ENCODE data around the gene HEPHL1. TPM values are rescaled to one million over a fixed set of nuclear protein-coding genes. Genes with fewer than 3 reads are reported as not detected.
"Not testable (repeated sequence)": the region's sequence is repeated elsewhere in the genome, so short reads cannot be mapped to it uniquely, and the experiment has no call there.

Gene HEPHL1
- total RNA-seq, 1 donor from 2014 or later: not detected

DNA sequence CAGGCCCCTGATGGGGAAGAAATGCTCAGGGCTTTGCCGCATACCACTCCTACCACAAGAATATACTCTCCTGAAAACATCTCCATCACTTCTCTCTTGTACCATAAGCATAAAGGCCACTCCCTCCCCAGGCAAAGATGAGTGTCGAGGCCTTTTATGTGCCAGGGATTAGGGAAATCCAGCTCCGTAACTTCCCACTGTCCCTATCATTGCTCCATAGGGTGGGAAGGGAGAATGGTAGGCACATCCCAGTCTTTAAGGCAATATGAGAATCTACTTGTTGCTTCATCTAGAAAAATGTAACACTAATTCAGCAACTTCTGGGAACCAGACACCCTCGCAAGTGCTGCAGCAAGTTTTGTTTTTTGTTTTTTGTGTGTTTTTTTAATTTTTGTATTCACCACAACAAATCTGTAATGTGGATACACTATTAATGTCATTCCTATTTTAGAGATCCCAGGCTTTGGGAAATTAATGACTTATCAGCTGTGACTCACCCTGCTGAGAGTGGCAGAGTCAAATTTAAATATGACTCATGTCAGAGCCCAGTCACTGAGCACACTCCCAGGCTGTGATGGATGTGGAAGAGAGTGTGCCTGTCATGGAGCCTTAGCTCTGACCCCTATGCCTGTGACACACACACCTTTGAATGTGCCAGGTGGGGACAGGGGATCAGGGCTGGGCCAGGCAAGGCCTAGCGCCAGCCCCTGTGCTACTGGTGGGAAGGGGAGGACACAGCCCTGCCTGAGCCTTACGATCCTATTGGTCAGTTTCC is 130.9 kb downstream of the HEPHL1 start:
- peaks cover 9% of the 10 kb centered on the region for H3K36me3 Mint-ChIP-seq (ENCODE audit: insufficient read depth)

DNA sequence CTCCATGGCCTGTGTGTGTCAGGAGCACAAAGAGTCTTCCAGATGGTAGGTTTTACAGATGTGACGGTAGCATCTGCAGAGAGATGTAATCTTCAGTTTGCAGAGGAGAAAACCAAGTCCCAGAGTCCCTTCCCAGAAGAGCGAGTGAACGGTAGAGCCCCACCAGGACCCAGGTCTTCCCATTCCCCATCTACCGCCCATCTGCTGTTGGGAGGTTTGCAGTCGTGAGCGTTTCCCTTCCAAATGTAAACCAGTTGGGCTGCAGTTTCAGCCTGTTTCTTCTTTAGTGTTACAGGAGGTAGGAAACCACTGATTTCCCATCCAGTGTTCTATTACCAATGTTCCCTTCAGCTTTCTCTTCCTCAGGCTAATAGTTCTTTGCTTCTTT is 131.5 kb downstream of the HEPHL1 start:
- Mint-ChIP-seq H3K27me3 (no peaks in the 10 kb centered on the region), H3K9me3 (ENCODE audit: low read depth) (no peaks in the 10 kb centered on the region), H3K36me3 (ENCODE audit: insufficient read depth) (peaks cover 13% of the 10 kb centered on the region), H3K4me3 (ENCODE audit: low read depth) (no peak overlapping the region), H3K27ac (peak overlapping the region; percentile 90), H3K4me1 (ENCODE audit: low read depth) (peaks cover 28% of the 10 kb centered on the region)
- TF ChIP-seq, protein P1, sequence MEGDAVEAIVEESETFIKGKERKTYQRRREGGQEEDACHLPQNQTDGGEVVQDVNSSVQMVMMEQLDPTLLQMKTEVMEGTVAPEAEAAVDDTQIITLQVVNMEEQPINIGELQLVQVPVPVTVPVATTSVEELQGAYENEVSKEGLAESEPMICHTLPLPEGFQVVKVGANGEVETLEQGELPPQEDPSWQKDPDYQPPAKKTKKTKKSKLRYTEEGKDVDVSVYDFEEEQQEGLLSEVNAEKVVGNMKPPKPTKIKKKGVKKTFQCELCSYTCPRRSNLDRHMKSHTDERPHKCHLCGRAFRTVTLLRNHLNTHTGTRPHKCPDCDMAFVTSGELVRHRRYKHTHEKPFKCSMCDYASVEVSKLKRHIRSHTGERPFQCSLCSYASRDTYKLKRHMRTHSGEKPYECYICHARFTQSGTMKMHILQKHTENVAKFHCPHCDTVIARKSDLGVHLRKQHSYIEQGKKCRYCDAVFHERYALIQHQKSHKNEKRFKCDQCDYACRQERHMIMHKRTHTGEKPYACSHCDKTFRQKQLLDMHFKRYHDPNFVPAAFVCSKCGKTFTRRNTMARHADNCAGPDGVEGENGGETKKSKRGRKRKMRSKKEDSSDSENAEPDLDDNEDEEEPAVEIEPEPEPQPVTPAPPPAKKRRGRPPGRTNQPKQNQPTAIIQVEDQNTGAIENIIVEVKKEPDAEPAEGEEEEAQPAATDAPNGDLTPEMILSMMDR (IDR thresholded peaks at IDR 0.05; ENCODE audit: unreplicated experiment): no peak
- no peak for DNase-seq (ENCODE audit: low spot score, unreplicated experiment)

More for the DNA sequence above, 130.9 kb downstream of the HEPHL1 start:
- no peaks in the 10 kb centered on the region for H3K27me3 Mint-ChIP-seq
- peaks cover 28% of the 10 kb centered on the region for H3K4me1 Mint-ChIP-seq (ENCODE audit: low read depth)
- no peaks in the 10 kb centered on the region for H3K9me3 Mint-ChIP-seq (ENCODE audit: low read depth)
- H3K27ac Mint-ChIP-seq: peak overlapping the region; percentile 90
- TF ChIP-seq, protein P1 (IDR thresholded peaks at IDR 0.05; ENCODE audit: unreplicated experiment): no peak
- H3K4me3 Mint-ChIP-seq (ENCODE audit: low read depth): no peak overlapping the region
- DNase-seq (ENCODE audit: low spot score, unreplicated experiment): no peak

DNA sequence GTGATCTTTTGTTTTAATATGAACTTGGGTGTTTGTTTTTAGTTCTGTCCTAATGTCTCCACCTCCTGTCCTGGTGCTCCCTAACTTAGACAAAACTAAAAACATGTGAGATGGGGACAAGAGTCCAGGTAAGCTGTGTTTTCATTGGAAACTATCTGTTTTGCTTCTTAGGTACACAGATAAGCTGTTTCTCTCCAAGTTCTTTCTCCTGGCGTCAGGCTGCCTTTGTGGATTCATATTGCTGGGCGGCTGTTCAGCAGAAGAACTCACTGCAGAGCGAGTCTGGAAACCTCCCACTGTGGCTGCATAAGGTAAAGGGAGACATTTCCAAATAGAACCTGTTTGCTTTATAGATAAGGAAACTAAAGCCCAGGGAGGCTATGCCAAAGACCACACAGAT is 132.2 kb downstream of the HEPHL1 start:
- Mint-ChIP-seq H3K4me3 (ENCODE audit: low read depth) (no peak overlapping the region), H3K27ac (peak overlapping the region; percentile 80), H3K27me3 (no peaks in the 10 kb centered on the region), H3K4me1 (ENCODE audit: low read depth) (peaks cover 28% of the 10 kb centered on the region), H3K9me3 (ENCODE audit: low read depth) (no peaks in the 10 kb centered on the region), H3K36me3 (ENCODE audit: insufficient read depth) (peaks cover 17% of the 10 kb centered on the region)
- no peak for DNase-seq (ENCODE audit: low spot score, unreplicated experiment)
- TF ChIP-seq, protein P1 (IDR thresholded peaks at IDR 0.05; ENCODE audit: unreplicated experiment): no peak

DNA sequence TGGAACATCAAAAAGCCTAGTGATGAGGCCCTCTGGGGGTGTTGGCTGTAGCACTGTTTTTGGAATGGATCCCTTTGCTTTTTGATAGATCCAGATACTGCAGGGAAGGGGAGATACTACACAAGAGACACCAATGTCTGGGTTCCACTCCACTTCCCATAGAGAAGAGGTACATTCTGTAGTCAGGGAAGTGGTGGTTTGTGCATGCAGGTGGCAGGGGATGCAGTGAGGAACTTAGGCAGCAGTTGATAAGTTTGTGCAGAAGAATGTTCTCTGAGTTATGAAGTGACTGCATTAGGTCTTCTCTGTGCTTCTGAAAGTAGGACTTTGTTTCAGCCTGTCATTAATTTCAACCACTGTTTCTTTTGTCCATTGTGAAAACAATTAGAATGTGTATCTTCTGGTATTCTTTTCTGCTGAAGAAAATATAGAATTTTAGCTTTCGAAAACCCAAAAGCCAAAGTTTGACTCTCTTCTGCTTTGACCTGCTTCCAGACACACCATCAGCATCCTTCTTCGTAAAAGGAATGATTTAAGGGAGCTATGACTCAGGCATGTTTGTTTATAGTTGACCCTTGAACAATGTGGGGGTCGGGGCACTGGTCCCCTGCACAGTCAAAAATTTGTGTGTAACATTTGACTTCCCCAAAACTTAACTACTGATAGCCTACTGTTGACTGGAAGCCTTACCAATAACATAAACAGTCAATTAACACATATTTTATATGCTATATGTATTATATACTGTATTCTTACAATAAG is 133.1 kb downstream of the HEPHL1 start:
- Mint-ChIP-seq H3K36me3 (ENCODE audit: insufficient read depth) (peaks cover 24% of the 10 kb centered on the region), H3K9me3 (ENCODE audit: low read depth) (peaks cover 1% of the 10 kb centered on the region), H3K27ac (no peak overlapping the region), H3K4me3 (ENCODE audit: low read depth) (no peak overlapping the region), H3K27me3 (no peaks in the 10 kb centered on the region), H3K4me1 (ENCODE audit: low read depth) (peaks cover 28% of the 10 kb centered on the region)
- TF ChIP-seq, protein P1 (IDR thresholded peaks at IDR 0.05; ENCODE audit: unreplicated experiment): no peak
- no peak for DNase-seq (ENCODE audit: low spot score, unreplicated experiment)

DNA sequence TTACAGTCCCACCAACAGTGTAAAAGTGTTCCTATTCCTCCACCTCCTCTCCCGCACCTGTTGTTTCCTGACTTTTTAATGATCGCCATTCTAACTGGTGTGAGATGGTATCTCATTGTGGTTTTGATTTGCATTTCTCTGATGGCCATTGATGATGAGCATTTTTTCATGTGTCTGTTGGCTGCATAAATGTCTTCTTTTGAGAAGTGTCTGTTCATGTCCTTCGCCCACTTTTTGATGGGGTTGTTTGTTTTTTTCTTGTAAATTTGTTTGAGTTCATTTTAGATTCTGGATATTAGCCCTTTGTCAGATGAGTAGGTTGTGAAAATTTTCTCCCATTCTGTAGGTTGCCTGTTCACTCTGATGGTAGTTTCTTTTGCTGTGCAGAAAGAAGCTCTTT is 136.2 kb downstream of the HEPHL1 start:
- Mint-ChIP-seq H3K9me3 (ENCODE audit: low read depth) (peaks cover 24% of the 10 kb centered on the region), H3K36me3 (ENCODE audit: insufficient read depth) (peaks cover 51% of the 10 kb centered on the region), H3K4me1 (ENCODE audit: low read depth) (peaks cover 19% of the 10 kb centered on the region)
- not testable (repeated sequence) for DNase-seq (ENCODE audit: low spot score, unreplicated experiment); H3K4me3 Mint-ChIP-seq (ENCODE audit: low read depth); H3K27me3 Mint-ChIP-seq; H3K27ac Mint-ChIP-seq

Other genes with a start within 250 kb of the HEPHL1 start
- gene MED17, start 237.1 kb upstream of the HEPHL1 start, total RNA-seq: 55.7 and 57.8 TPM in 2 replicates
- 0.27 and 0.31 TPM in 2 replicates for gene VSTM5, start 170.7 kb upstream of the HEPHL1 start, total RNA-seq
- 31.9 and 32.3 TPM in 2 replicates for gene PANX1, start 107.5 kb downstream of the HEPHL1 start, total RNA-seq